ENCODE measurements around the gene NOC2L. TPM values are rescaled to one million over a fixed set of nuclear protein-coding genes. Genes with fewer than 3 reads are reported as not detected.

The NOC2L gene
- total RNA-seq, 1 donor from 2014 or later, result 42.5 TPM

GRCh38 chr1:963746-964525 lies 4.9 kb upstream of the NOC2L start:
- TF ChIP-seq POLR2A (IDR thresholded peaks at IDR 0.05) (no peak), POLR2AphosphoS5 (IDR thresholded peaks at IDR 0.05; ENCODE audit: insufficient read depth in 1 of 2, low read depth in 1 of 2) (no peak), CTCF (IDR thresholded peaks at IDR 0.05) (no peak)

DNA sequence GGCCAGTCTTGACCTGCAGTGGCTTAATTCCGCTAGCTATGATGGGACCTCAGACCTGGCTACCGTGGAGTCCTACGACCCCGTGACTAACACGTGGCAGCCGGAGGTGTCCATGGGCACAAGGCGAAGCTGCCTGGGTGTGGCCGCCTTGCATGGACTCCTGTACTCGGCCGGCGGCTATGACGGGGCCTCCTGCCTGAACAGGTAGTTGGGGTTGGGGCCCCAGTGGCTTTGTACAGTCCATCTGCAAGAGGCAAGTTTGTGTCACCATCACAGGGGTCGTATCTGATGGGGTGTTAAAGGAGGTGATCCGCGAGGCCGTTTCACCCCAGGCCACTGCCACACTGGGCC lies 4.2 kb upstream of the NOC2L start:
- intact Hi-C loops (cut with DNase I), result loop anchor here (5.0 kb wide), 1 partner anchor 56 kb away; no protein-coding TSS in a partner anchor
- H3K9me3 ChIP-seq, result no peaks in the 10 kb centered on the region

More at GRCh38 chr1:963746-964525, 4.9 kb upstream of the NOC2L start:
- no peak for DNase-seq (ENCODE audit: extremely low spot score in 2 of 2)
- Histone ChIP-seq H3K27ac (no peak overlapping the region), H3K36me3 (peaks cover 0 to 5% of the 10 kb centered on the region in 2 donors), H3K9me3 (no peaks in the 10 kb centered on the region), H3K4me3 (no peak overlapping the region), H3K4me1 (peaks cover 38% of the 10 kb centered on the region), H3K27me3 (no peaks in the 10 kb centered on the region)
- intact Hi-C loops (cut with DNase I), result loop anchor here (5.0 kb wide), 1 partner anchor 57 kb away; no protein-coding TSS in a partner anchor

DNA sequence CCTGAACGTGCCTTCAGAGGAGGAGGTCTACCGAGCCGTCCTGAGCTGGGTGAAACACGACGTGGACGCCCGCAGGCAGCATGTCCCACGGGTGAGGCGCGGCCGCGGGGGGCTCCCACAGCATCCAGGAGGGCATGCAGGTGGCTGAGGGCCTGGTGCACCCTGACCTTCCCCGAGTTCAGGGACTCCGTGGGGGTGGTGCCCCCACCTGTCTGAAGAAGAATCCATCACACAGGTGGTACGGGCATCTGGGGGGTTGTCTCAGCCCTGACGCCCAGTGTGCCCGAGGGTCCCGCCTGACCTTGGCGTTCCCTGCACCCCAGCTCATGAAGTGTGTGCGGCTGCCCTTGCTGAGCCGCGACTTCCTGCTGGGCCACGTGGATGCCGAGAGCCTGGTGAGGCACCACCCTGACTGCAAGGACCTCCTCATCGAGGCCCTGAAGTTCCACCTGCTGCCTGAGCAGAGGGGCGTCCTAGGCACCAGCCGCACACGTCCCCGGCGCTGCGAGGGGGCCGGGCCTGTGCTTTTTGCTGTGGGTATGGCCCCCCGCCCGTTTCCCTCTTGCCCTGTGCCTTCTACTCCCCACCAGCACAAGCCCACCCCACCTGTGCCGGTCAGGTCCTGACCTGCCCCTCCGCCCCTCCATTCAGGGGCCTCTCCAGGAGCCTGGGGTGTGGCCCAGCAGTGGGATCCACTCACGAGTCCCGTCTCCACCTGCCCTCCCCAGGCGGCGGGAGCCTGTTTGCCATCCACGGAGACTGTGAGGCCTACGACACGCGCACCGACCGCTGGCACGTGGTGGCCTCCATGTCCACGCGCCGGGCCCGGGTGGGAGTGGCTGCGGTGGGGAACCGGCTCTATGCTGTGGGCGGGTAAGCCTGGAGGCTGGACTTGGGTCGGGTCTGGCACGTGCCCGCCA lies 3.6 kb upstream of the NOC2L start:
- TF ChIP-seq POLR2A (IDR thresholded peaks at IDR 0.05) (no peak), CTCF (IDR thresholded peaks at IDR 0.05) (no peak), POLR2AphosphoS5 (IDR thresholded peaks at IDR 0.05; ENCODE audit: insufficient read depth in 1 of 2, low read depth in 1 of 2) (no peak)
- no peak overlapping the region for H3K27ac ChIP-seq
- DNase-seq (ENCODE audit: extremely low spot score in 2 of 2), result no peak
- no peak overlapping the region for H3K4me3 ChIP-seq
- H3K36me3 ChIP-seq, result peaks cover 0 to 5% of the 10 kb centered on the region in 2 donors
- H3K27me3 ChIP-seq, result no peaks in the 10 kb centered on the region
- intact Hi-C loops (cut with DNase I), result loop anchor here (5.0 kb wide), 1 partner anchor 55 kb away; no protein-coding TSS in a partner anchor
- peaks cover 45% of the 10 kb centered on the region for H3K4me1 ChIP-seq
- H3K9me3 ChIP-seq, result no peaks in the 10 kb centered on the region

More for the DNA sequence above, 4.2 kb upstream of the NOC2L start:
- peaks cover 0 to 5% of the 10 kb centered on the region in 2 donors for H3K36me3 ChIP-seq
- no peak for TF ChIP-seq CTCF (IDR thresholded peaks at IDR 0.05)
- no peak for TF ChIP-seq POLR2AphosphoS5 (IDR thresholded peaks at IDR 0.05; ENCODE audit: insufficient read depth in 1 of 2, low read depth in 1 of 2)
- TF ChIP-seq POLR2A (IDR thresholded peaks at IDR 0.05), result no peak
- H3K27me3 ChIP-seq, result no peaks in the 10 kb centered on the region
- peaks cover 43% of the 10 kb centered on the region for H3K4me1 ChIP-seq
- no peak overlapping the region for H3K4me3 ChIP-seq
- H3K27ac ChIP-seq, result no peak overlapping the region
- DNase-seq (ENCODE audit: extremely low spot score in 2 of 2), result no peak

DNA sequence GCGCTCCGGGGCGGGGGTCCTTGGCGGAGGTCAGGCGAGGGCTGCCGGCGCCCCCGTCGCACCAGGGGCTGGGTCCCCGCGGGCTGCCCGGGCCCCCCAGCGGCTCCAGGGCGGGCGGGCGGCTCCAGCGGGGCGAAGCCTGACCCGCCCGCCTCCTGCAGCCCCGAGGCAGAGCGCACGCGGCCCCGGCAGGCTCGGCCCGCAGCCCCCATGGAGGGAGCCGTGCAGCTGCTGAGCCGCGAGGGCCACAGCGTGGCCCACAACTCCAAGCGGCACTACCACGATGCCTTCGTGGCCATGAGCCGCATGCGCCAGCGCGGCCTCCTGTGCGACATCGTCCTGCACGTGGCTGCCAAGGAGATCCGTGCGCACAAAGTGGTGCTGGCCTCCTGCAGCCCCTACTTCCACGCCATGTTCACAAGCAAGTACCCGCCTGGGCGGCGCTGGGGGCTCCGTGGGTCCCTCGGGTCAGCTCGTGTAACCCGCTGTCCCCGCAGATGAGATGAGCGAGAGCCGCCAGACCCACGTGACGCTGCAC lies 2.1 kb upstream of the NOC2L start:
- H3K27me3 ChIP-seq, result no peaks in the 10 kb centered on the region
- intact Hi-C loops (cut with DNase I), result loop anchor here (5.0 kb wide), 1 partner anchor 54 kb away; no protein-coding TSS in a partner anchor
- H3K27ac ChIP-seq, result peak overlapping the region; percentile 48
- H3K36me3 ChIP-seq, result peaks cover 0 to 12% of the 10 kb centered on the region in 2 donors
- H3K9me3 ChIP-seq, result no peaks in the 10 kb centered on the region
- no peak for DNase-seq (ENCODE audit: extremely low spot score in 2 of 2)
- peak overlapping the region; percentile 96 to 97 for H3K4me3 ChIP-seq
- TF ChIP-seq POLR2A (IDR thresholded peaks at IDR 0.05), result no peak
- TF ChIP-seq CTCF (IDR thresholded peaks at IDR 0.05), result no peak
- TF ChIP-seq POLR2AphosphoS5 (IDR thresholded peaks at IDR 0.05; ENCODE audit: insufficient read depth in 1 of 2, low read depth in 1 of 2), result no peak
- H3K4me1 ChIP-seq, result peaks cover 39% of the 10 kb centered on the region

All from vagina (tissue), 2 donors.